Mesendoderm (in vitro differentiated cells): Measurements from ENCODE around the gene KRT17.
A peak's percentile ranks its signal among the peaks of the same experiment; 100 is the strongest.
"Not testable (repeated sequence)": the region's sequence is repeated elsewhere in the genome, so short reads cannot be mapped to it uniquely, and the experiment has no call there.

Experiments
- DNase-seq: peaks from one replicate; pipeline ENCODE4 v3.0.0; 2013
- H2AK5ac ChIP-seq: 2 replicates; pipeline ENCODE4 v1.6.1; 2013; ENCODE audit warnings: low read length, inconsistent platforms
- H2BK120ac ChIP-seq: 2 replicates; pipeline ENCODE4 v1.6.1; 2013; ENCODE audit warnings: low read depth, mild to moderate bottlenecking, low read length, moderate library complexity, mixed read lengths
- H2BK15ac ChIP-seq: replicated peaks from 2 replicates; pipeline ENCODE4 v1.6.1; 2013; ENCODE audit warnings: low read depth, mild to moderate bottlenecking, moderate library complexity
- H2BK5ac ChIP-seq: 2 replicates; pipeline ENCODE4 v1.6.1; 2013; ENCODE audit warnings: low read length, inconsistent platforms
- H3K18ac ChIP-seq: 2 replicates; pipeline ENCODE4 v1.6.1; 2013; ENCODE audit warnings: mild to moderate bottlenecking, low read length, mixed read lengths
- H3K23ac ChIP-seq: one replicate; pipeline ENCODE4 v1.6.1; 2013; ENCODE audit warnings: low read length
- H3K27ac ChIP-seq: 2 replicates; pipeline ENCODE4 v1.5.1; 2013; ENCODE audit warnings: low read depth, mild to moderate bottlenecking, inconsistent platforms, low read length, moderate library complexity
- H3K27me3 ChIP-seq: 2 replicates; pipeline ENCODE4 v1.6.1; 2013; ENCODE audit warnings: low read length, control low read depth, mild to moderate bottlenecking, inconsistent platforms; ENCODE audit not compliant: insufficient read depth, poor library complexity
- H3K36me3 ChIP-seq: 2 replicates; pipeline ENCODE4 v1.6.1; 2013; ENCODE audit warnings: low read length, inconsistent platforms; ENCODE audit not compliant: control insufficient read depth, insufficient read depth
- H3K4ac ChIP-seq: one replicate; pipeline ENCODE4 v1.6.1; 2013; ENCODE audit warnings: low read depth, mild to moderate bottlenecking, low read length, moderate library complexity
- H3K4me1 ChIP-seq: 2 replicates; pipeline ENCODE4 v1.6.1; 2013; ENCODE audit warnings: low read depth, low read length, inconsistent platforms; ENCODE audit not compliant: control insufficient read depth
- H3K4me2 ChIP-seq: 2 replicates; pipeline ENCODE4 v1.6.1; 2013; ENCODE audit warnings: low read length
- H3K4me3 ChIP-seq: 2 replicates; pipeline ENCODE4 v1.5.1; 2013; ENCODE audit warnings: mild to moderate bottlenecking, low read length
- H3K56ac ChIP-seq: one replicate; pipeline ENCODE4 v1.6.1; 2013; ENCODE audit warnings: low read length
- H3K79me1 ChIP-seq: 2 replicates; pipeline ENCODE4 v1.6.1; 2013; ENCODE audit warnings: low read length, inconsistent platforms
- H3K79me2 ChIP-seq: 2 replicates; pipeline ENCODE4 v1.6.1; 2013; ENCODE audit warnings: mild to moderate bottlenecking, low read length; ENCODE audit not compliant: control insufficient read depth, insufficient read depth
- H3K9ac ChIP-seq: 2 replicates; pipeline ENCODE4 v1.6.1; 2013; ENCODE audit warnings: low read length, inconsistent platforms
- H4K5ac ChIP-seq: one replicate; pipeline ENCODE4 v1.6.1; 2013; ENCODE audit warnings: low read length
- H4K8ac ChIP-seq: one replicate; pipeline ENCODE4 v1.6.1; 2013; ENCODE audit warnings: low read depth, mild to moderate bottlenecking, control low read depth, low read length, moderate library complexity
- WGBS: extraction: QIAGEN DNeasy Blood & Tissue Kit; methylation state at CpG from one replicate; pipeline ENCODE4 v1.1.7; 2013; ENCODE audit warnings: low lambda C conversion rate, missing lambda C conversion rate; ENCODE audit not compliant: insufficient coverage; ENCODE audit errors: extremely low coverage; 5-methylcytosine and 5-hydroxymethylcytosine counted together

The KRT17 gene

GRCh38 chr17:41647038-41647813, 22.9 kb upstream of the KRT17 start:
- no peak overlapping the region for H2BK15ac ChIP-seq
- no peak overlapping the region for H3K4me2 ChIP-seq
- no peaks in the 10 kb centered on the region for H3K36me3 ChIP-seq
- WGBS, result no CpG with 5 or more reads among the region's 15 CpGs
- H4K5ac ChIP-seq, result no peak overlapping the region
- no peaks in the 10 kb centered on the region for H3K27me3 ChIP-seq
- no peaks in the 10 kb centered on the region for H3K79me1 ChIP-seq
- no peak overlapping the region for H3K9ac ChIP-seq
- no peak overlapping the region for H4K8ac ChIP-seq
- peak; percentile 51 for DNase-seq
- no peak overlapping the region for H2BK120ac ChIP-seq
- no peak overlapping the region for H3K23ac ChIP-seq
- H2AK5ac ChIP-seq, result no peak overlapping the region
- no peak overlapping the region for H3K4ac ChIP-seq
- no peaks in the 10 kb centered on the region for H3K4me1 ChIP-seq
- no peak overlapping the region for H3K27ac ChIP-seq
- H3K79me2 ChIP-seq, result no peaks in the 10 kb centered on the region
- no peak overlapping the region for H3K18ac ChIP-seq
- H3K56ac ChIP-seq, result no peak overlapping the region
- no peak overlapping the region for H3K4me3 ChIP-seq
- H2BK5ac ChIP-seq, result no peak overlapping the region

GRCh38 chr17:41642252-41643156, 18.1 kb upstream of the KRT17 start:
- no peaks in the 10 kb centered on the region for H3K79me2 ChIP-seq
- H3K79me1 ChIP-seq, result no peaks in the 10 kb centered on the region
- H2AK5ac ChIP-seq, result no peak overlapping the region
- H3K23ac ChIP-seq, result no peak overlapping the region
- H3K27me3 ChIP-seq, result no peaks in the 10 kb centered on the region
- H3K9ac ChIP-seq, result no peak overlapping the region
- H3K4me3 ChIP-seq, result no peak overlapping the region
- no peak for DNase-seq
- no peak overlapping the region for H2BK120ac ChIP-seq
- H3K4ac ChIP-seq, result no peak overlapping the region
- no peak overlapping the region for H3K56ac ChIP-seq
- no peak overlapping the region for H3K4me2 ChIP-seq
- no peak overlapping the region for H3K18ac ChIP-seq
- H4K8ac ChIP-seq, result no peak overlapping the region
- WGBS, result no CpG with 5 or more reads among the region's 13 CpGs
- no peaks in the 10 kb centered on the region for H3K36me3 ChIP-seq
- H4K5ac ChIP-seq, result no peak overlapping the region
- H2BK5ac ChIP-seq, result no peak overlapping the region
- no peaks in the 10 kb centered on the region for H3K4me1 ChIP-seq
- H2BK15ac ChIP-seq, result no peak overlapping the region
- no peak overlapping the region for H3K27ac ChIP-seq

- H3K79me2 ChIP-seq, H3K27ac ChIP-seq, H3K4me3 ChIP-seq, H3K4ac ChIP-seq, H3K4me2 ChIP-seq, H3K18ac ChIP-seq, H3K56ac ChIP-seq, H3K9ac ChIP-seq, H2BK5ac ChIP-seq, H3K23ac ChIP-seq, H3K27me3 ChIP-seq, H3K36me3 ChIP-seq, DNase-seq, H4K5ac ChIP-seq, H3K79me1 ChIP-seq, H2BK15ac ChIP-seq, H3K4me1 ChIP-seq, H2BK120ac ChIP-seq, H2AK5ac ChIP-seq, H4K8ac ChIP-seq: not testable (repeated sequence)
- WGBS, result no CpG with 5 or more reads among the region's 5 CpGs
Measured at GRCh38 chr17:41640596-41640995, 16.2 kb upstream of the KRT17 start.

- no peaks in the 10 kb centered on the region for H3K79me1 ChIP-seq
- H3K4me2 ChIP-seq, result no peak overlapping the region
- no peak overlapping the region for H3K4ac ChIP-seq
- H3K56ac ChIP-seq, result no peak overlapping the region
- no peaks in the 10 kb centered on the region for H3K27me3 ChIP-seq
- no peak overlapping the region for H4K8ac ChIP-seq
- no peaks in the 10 kb centered on the region for H3K36me3 ChIP-seq
- no peak overlapping the region for H3K9ac ChIP-seq
- no peak overlapping the region for H3K18ac ChIP-seq
- H3K4me3 ChIP-seq, result no peak overlapping the region
- H3K4me1 ChIP-seq, result peaks cover 2% of the 10 kb centered on the region
- no peak for DNase-seq
- H3K79me2 ChIP-seq, result no peaks in the 10 kb centered on the region
- no peak overlapping the region for H2AK5ac ChIP-seq
- H2BK120ac ChIP-seq, result no peak overlapping the region
- H2BK15ac ChIP-seq, result no peak overlapping the region
- no CpG with 5 or more reads among the region's 7 CpGs for WGBS
- H3K23ac ChIP-seq, result no peak overlapping the region
- no peak overlapping the region for H2BK5ac ChIP-seq
- H4K5ac ChIP-seq, result no peak overlapping the region
- no peak overlapping the region for H3K27ac ChIP-seq
Measured at GRCh38 chr17:41639492-41640473, 15.4 kb upstream of the KRT17 start.

GRCh38 chr17:41638941-41639340, 14.6 kb upstream of the KRT17 start:
- H3K79me2 ChIP-seq, result no peaks in the 10 kb centered on the region

More at GRCh38 chr17:41638941-41639340, 14.6 kb upstream of the KRT17 start:
- H3K27ac ChIP-seq, result no peak overlapping the region
- H3K23ac ChIP-seq, result no peak overlapping the region
- H3K79me1 ChIP-seq, result no peaks in the 10 kb centered on the region
- no peak for DNase-seq
- H3K56ac ChIP-seq, result no peak overlapping the region
- no peak overlapping the region for H2BK5ac ChIP-seq
- H2BK120ac ChIP-seq, result no peak overlapping the region
- H3K9ac ChIP-seq, result no peak overlapping the region
- no peak overlapping the region for H4K5ac ChIP-seq
- H2BK15ac ChIP-seq, result no peak overlapping the region
- H3K4me3 ChIP-seq, result no peak overlapping the region
- no CpG with 5 or more reads among the region's 6 CpGs for WGBS
- no peak overlapping the region for H4K8ac ChIP-seq
- H3K4ac ChIP-seq, result no peak overlapping the region
- no peak overlapping the region for H3K18ac ChIP-seq
- no peak overlapping the region for H2AK5ac ChIP-seq
- no peak overlapping the region for H3K4me2 ChIP-seq
- no peaks in the 10 kb centered on the region for H3K27me3 ChIP-seq
- H3K36me3 ChIP-seq, result no peaks in the 10 kb centered on the region
- H3K4me1 ChIP-seq, result peaks cover 2% of the 10 kb centered on the region
